Liver (tissue), 3 donors: Measurements from ENCODE around the gene TEFM.

Experiments used
- EGR1 ChIP-seq, 2 donors: IDR thresholded peaks; 2 replicates each; pipeline ENCODE4 v1.6.1; 2016 to 2018; ENCODE audit warnings: antibody characterized with exemption in 2 of 2, low read depth in 2 of 2
- FOXA2 ChIP-seq: IDR thresholded peaks from 2 replicates; pipeline ENCODE4 v1.6.1; 2016; ENCODE audit warnings: antibody characterized with exemption
- GABPA ChIP-seq, 2 donors: IDR thresholded peaks in 1 of 2; conservative IDR thresholded peaks in 1 of 2; 2 replicates each; pipeline ENCODE4 v1.6.1; 2016; ENCODE audit warnings: antibody characterized with exemption in 2 of 2, mild to moderate bottlenecking in 1 of 2, moderate library complexity in 1 of 2
- RAD21 ChIP-seq, 2 donors: IDR thresholded peaks; 2 replicates each; pipeline ENCODE4 v1.6.1; 2016; ENCODE audit warnings: antibody characterized with exemption in 2 of 2, mild to moderate bottlenecking in 2 of 2
- RXRA ChIP-seq, 2 donors: IDR thresholded peaks; 2 replicates each; pipeline ENCODE4 v1.6.1; 2017 to 2018; ENCODE audit warnings: antibody characterized with exemption in 2 of 2, mild to moderate bottlenecking in 1 of 2
- SP1 ChIP-seq: IDR thresholded peaks from 2 replicates; pipeline ENCODE4 v1.6.1; 2018; ENCODE audit warnings: antibody characterized with exemption, mild to moderate bottlenecking
- TAF1 ChIP-seq: conservative IDR thresholded peaks from 2 replicates; pipeline ENCODE4 v1.6.1; 2016; ENCODE audit warnings: antibody characterized with exemption, mild to moderate bottlenecking
- YY1 ChIP-seq: IDR thresholded peaks from 2 replicates; pipeline ENCODE4 v1.6.1; 2016; ENCODE audit warnings: antibody characterized with exemption, mild to moderate bottlenecking
- ZBTB33 ChIP-seq: IDR thresholded peaks from 2 replicates; pipeline ENCODE4 v1.6.1; 2016; ENCODE audit warnings: antibody characterized with exemption
- TF ChIP-seq, protein P1 (sequence below): IDR thresholded peaks from 2 replicates; pipeline ENCODE4 v1.6.1; 2016; ENCODE audit warnings: antibody characterized with exemption
- TF ChIP-seq, protein P2 (sequence below): fragments of 150-350 bp; IDR thresholded peaks from 2 replicates; pipeline ENCODE4 v1.5.1; 2017; ENCODE audit warnings: improper control_type of control experiment, low read depth, low read length; ENCODE audit not compliant: missing input control
- TF ChIP-seq, protein P3 (sequence below): IDR thresholded peaks from 2 replicates; pipeline ENCODE4 v1.6.1; 2016; ENCODE audit warnings: antibody characterized with exemption
- TF ChIP-seq, protein P4 (sequence below): IDR thresholded peaks from 2 replicates; pipeline ENCODE4 v1.6.1; 2016; ENCODE audit warnings: antibody characterized with exemption, mild to moderate bottlenecking
- donor health status: healthy.
- donor health status: healthy.

DNA sequence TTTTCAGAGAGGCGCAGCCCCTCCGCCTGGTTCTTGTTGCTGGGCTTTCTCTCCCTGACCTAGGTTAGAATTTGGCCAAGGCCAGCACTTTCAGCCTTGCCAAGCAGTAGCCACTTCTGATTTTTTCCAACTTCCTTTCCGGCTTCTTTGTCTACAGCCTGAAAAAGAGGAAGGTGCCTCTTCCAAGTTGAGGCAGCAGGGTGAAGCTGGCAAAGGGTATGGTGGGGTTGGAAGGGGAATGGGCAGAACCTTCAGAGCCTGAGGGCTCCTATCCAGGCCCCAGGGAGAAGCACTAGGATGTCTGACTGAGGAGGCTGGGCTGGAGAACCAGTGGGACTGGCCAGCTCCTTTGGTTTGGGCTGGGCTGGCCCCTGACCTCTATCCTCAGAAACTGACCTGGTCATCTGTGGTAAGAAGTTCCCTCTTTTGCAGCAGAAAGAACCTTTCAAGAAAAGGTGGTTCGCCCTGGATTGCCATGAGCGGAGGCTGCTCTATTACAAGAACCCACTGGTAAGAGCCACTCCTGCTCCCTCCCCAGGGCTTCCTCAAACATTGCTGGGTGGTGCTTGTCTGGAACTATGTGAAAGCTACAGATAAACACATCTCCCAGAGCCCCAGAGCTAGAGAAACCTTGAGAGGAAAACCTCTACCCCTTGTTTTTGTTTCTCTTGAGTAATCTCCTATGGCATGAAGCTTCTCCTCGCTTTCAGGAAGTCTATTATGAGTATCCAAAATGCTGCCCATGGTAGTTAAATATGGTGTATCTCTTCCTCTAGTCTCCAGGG lies 48.2 kb upstream of the TEFM start:
- TF ChIP-seq, protein P1, sequence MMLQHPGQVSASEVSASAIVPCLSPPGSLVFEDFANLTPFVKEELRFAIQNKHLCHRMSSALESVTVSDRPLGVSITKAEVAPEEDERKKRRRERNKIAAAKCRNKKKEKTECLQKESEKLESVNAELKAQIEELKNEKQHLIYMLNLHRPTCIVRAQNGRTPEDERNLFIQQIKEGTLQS, result no peak
- TF ChIP-seq FOXA2 (no peak), TAF1 (no peak), RXRA (IDR thresholded peaks at IDR 0.05) (no peak), SP1 (no peak), GABPA (IDR thresholded peaks at IDR 0.05 in 1 of 2, conservative IDR thresholded peaks at IDR 0.05 in 1 of 2) (no peak), ZBTB33 (no peak), EGR1 (IDR thresholded peaks at IDR 0.05; ENCODE audit: low read depth in 2 of 2) (no peak), RAD21 (IDR thresholded peaks at IDR 0.05) (no peak), YY1 (no peak)
- TF ChIP-seq, protein P2, sequence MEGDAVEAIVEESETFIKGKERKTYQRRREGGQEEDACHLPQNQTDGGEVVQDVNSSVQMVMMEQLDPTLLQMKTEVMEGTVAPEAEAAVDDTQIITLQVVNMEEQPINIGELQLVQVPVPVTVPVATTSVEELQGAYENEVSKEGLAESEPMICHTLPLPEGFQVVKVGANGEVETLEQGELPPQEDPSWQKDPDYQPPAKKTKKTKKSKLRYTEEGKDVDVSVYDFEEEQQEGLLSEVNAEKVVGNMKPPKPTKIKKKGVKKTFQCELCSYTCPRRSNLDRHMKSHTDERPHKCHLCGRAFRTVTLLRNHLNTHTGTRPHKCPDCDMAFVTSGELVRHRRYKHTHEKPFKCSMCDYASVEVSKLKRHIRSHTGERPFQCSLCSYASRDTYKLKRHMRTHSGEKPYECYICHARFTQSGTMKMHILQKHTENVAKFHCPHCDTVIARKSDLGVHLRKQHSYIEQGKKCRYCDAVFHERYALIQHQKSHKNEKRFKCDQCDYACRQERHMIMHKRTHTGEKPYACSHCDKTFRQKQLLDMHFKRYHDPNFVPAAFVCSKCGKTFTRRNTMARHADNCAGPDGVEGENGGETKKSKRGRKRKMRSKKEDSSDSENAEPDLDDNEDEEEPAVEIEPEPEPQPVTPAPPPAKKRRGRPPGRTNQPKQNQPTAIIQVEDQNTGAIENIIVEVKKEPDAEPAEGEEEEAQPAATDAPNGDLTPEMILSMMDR, result no peak
- TF ChIP-seq, protein P3, sequence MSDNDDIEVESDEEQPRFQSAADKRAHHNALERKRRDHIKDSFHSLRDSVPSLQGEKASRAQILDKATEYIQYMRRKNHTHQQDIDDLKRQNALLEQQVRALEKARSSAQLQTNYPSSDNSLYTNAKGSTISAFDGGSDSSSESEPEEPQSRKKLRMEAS, result no peak
- TF ChIP-seq, protein P4, sequence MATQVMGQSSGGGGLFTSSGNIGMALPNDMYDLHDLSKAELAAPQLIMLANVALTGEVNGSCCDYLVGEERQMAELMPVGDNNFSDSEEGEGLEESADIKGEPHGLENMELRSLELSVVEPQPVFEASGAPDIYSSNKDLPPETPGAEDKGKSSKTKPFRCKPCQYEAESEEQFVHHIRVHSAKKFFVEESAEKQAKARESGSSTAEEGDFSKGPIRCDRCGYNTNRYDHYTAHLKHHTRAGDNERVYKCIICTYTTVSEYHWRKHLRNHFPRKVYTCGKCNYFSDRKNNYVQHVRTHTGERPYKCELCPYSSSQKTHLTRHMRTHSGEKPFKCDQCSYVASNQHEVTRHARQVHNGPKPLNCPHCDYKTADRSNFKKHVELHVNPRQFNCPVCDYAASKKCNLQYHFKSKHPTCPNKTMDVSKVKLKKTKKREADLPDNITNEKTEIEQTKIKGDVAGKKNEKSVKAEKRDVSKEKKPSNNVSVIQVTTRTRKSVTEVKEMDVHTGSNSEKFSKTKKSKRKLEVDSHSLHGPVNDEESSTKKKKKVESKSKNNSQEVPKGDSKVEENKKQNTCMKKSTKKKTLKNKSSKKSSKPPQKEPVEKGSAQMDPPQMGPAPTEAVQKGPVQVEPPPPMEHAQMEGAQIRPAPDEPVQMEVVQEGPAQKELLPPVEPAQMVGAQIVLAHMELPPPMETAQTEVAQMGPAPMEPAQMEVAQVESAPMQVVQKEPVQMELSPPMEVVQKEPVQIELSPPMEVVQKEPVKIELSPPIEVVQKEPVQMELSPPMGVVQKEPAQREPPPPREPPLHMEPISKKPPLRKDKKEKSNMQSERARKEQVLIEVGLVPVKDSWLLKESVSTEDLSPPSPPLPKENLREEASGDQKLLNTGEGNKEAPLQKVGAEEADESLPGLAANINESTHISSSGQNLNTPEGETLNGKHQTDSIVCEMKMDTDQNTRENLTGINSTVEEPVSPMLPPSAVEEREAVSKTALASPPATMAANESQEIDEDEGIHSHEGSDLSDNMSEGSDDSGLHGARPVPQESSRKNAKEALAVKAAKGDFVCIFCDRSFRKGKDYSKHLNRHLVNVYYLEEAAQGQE, result no peak
